ENCODE data around the gene OPCML. TPM values are rescaled to one million over a fixed set of nuclear protein-coding genes. Genes with fewer than 3 reads are reported as not detected.

OPCML gene
- total RNA-seq, 5 donors from 2014 or later (not counting 1 experiment from before 2014, with no cell fraction given) = not detected

- ChIA-PET CTCF (interaction anchor here in 1 of 2 donors (0.5 kb wide), 1 partner anchor 259 kb away, joined by 6 read pairs; no protein-coding TSS in a partner anchor), POLR2A (no interaction called here)
- no peaks in the 10 kb centered on the region for H3K9me3 ChIP-seq
- no peaks in the 10 kb centered on the region for H3K36me3 ChIP-seq (ENCODE audit: control insufficient read depth in 2 of 2, extremely low read depth in 1 of 2, insufficient read depth in 1 of 2, low read length in 1 of 2)
- Mint-ChIP-seq H3K4me3 (no peak overlapping the region), H3K27ac (no peak overlapping the region), H3K27me3 (peaks cover 1 to 4% of the 10 kb centered on the region in 2 donors), H3K9me3 (peaks cover 0 to 7% (median 0%) of the 10 kb centered on the region in 3 donors), H3K36me3 (no peaks in the 10 kb centered on the region), H3K4me1 (no peaks in the 10 kb centered on the region)
- H3K27me3 ChIP-seq (replicated peaks in 1 of 2; ENCODE audit: control insufficient read depth in 2 of 2, extremely low read depth in 1 of 2, insufficient read depth in 2 of 2, low read length in 1 of 2) = no peaks in the 10 kb centered on the region
- no peak overlapping the region for H3K27ac ChIP-seq (ENCODE audit: low read length)
- WGBS (ENCODE audit: insufficient coverage) = 88% methylated on average over 16 of the region's 17 CpGs
- no peak overlapping the region for H3K4me3 ChIP-seq (ENCODE audit: control insufficient read depth in 1 of 2, extremely low read depth in 1 of 2, low read length in 1 of 2)
- no peaks in the 10 kb centered on the region for H3K4me1 ChIP-seq (ENCODE audit: control insufficient read depth in 1 of 2, extremely low read depth in 1 of 2, insufficient read depth in 2 of 2, low read length in 2 of 2)
- ATAC-seq (replicated peaks in 1 of 4) (no peak), DNase-seq (no peak)
Measured at GRCh38 chr11:133019545-133020371, 512.5 kb downstream of the OPCML start.

GRCh38 chr11:133015457-133015856, 516.8 kb downstream of the OPCML start:
- no peaks in the 10 kb centered on the region for H3K27me3 ChIP-seq (replicated peaks in 1 of 2; ENCODE audit: control insufficient read depth in 2 of 2, extremely low read depth in 1 of 2, insufficient read depth in 2 of 2, low read length in 1 of 2)
- no peak for ATAC-seq (replicated peaks in 1 of 4)

DNA sequence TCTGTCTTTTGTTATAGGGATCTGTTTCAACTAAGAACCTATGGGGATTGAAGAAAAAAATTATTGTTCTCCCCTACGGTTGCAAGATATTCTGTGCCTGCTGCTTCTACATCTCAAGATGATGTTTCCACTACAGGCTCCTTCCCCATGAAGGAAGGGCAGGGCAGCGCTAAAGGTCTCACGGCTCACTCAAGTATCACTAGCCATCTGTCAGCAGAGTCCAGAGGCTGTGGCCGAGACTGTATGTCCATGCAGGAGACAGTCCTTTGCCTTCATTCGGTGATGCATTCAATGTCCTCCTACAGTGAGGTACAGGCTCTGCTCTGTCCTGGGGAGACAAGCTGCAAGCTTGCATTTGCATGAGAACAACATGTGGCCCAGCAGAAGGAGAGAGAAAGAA, 518.0 kb downstream of the OPCML start:
- H3K4me1 Mint-ChIP-seq = no peaks in the 10 kb centered on the region
- Histone ChIP-seq H3K27ac (ENCODE audit: low read length) (no peak overlapping the region), H3K4me3 (ENCODE audit: control insufficient read depth in 1 of 2, extremely low read depth in 1 of 2, low read length in 1 of 2) (no peak overlapping the region), H3K36me3 (ENCODE audit: control insufficient read depth in 2 of 2, extremely low read depth in 1 of 2, insufficient read depth in 1 of 2, low read length in 1 of 2) (no peaks in the 10 kb centered on the region), H3K9me3 (no peaks in the 10 kb centered on the region), H3K4me1 (ENCODE audit: control insufficient read depth in 1 of 2, extremely low read depth in 1 of 2, insufficient read depth in 2 of 2, low read length in 2 of 2) (no peaks in the 10 kb centered on the region), H3K27me3 (replicated peaks in 1 of 2; ENCODE audit: control insufficient read depth in 2 of 2, extremely low read depth in 1 of 2, insufficient read depth in 2 of 2, low read length in 1 of 2) (no peaks in the 10 kb centered on the region)
- no peak overlapping the region for H3K27ac Mint-ChIP-seq
- no peaks in the 10 kb centered on the region for H3K9me3 Mint-ChIP-seq
- DNase-seq = no peak
- ATAC-seq (replicated peaks in 1 of 4) = no peak
- POLR2A ChIA-PET = no interaction called here
- CTCF ChIA-PET = no interaction called here
- WGBS (ENCODE audit: insufficient coverage) = 95% methylated on average over 3 of the region's 5 CpGs
- no peaks in the 10 kb centered on the region for H3K36me3 Mint-ChIP-seq
- H3K27me3 Mint-ChIP-seq = no peaks in the 10 kb centered on the region
- no peak overlapping the region for H3K4me3 Mint-ChIP-seq

More at GRCh38 chr11:133015457-133015856, 516.8 kb downstream of the OPCML start:
- H3K4me3 Mint-ChIP-seq = no peak overlapping the region
- H3K4me1 ChIP-seq (ENCODE audit: control insufficient read depth in 1 of 2, extremely low read depth in 1 of 2, insufficient read depth in 2 of 2, low read length in 2 of 2) = no peaks in the 10 kb centered on the region
- no peak overlapping the region for H3K27ac ChIP-seq (ENCODE audit: low read length)
- H3K36me3 ChIP-seq (ENCODE audit: control insufficient read depth in 2 of 2, extremely low read depth in 1 of 2, insufficient read depth in 1 of 2, low read length in 1 of 2) = no peaks in the 10 kb centered on the region
- H3K36me3 Mint-ChIP-seq = no peaks in the 10 kb centered on the region
- no peak overlapping the region for H3K4me3 ChIP-seq (ENCODE audit: control insufficient read depth in 1 of 2, extremely low read depth in 1 of 2, low read length in 1 of 2)
- WGBS (ENCODE audit: insufficient coverage) = 90% methylated on average over 1 of the region's 1 CpG
- CTCF ChIA-PET = no interaction called here
- no peaks in the 10 kb centered on the region for H3K9me3 ChIP-seq
- H3K27ac Mint-ChIP-seq = no peak overlapping the region
- POLR2A ChIA-PET = no interaction called here
- no peak for DNase-seq
- no peaks in the 10 kb centered on the region for H3K4me1 Mint-ChIP-seq
- no peaks in the 10 kb centered on the region for H3K27me3 Mint-ChIP-seq
- H3K9me3 Mint-ChIP-seq = no peaks in the 10 kb centered on the region

DNA sequence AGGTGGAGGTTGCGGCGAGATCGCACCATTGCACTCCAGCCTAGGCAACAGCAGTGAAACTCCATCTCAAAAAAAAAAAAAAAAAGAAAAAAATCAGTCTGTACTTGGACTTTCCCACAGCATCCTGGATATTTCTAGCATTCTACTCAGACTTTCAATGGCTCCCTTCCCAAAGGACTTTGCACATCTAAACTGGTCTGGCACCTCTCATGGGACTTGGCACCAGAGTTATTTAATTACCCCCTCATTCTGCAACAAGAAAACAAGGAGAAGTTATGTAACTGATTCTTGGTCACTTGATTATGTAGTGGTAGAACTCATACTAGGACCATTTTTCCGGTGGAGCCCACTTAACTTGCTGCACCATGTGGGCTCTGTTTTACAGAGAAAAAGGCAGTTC, 519.5 kb downstream of the OPCML start:
- Histone ChIP-seq H3K27ac (ENCODE audit: low read length) (no peak overlapping the region), H3K27me3 (replicated peaks in 1 of 2; ENCODE audit: control insufficient read depth in 2 of 2, extremely low read depth in 1 of 2, insufficient read depth in 2 of 2, low read length in 1 of 2) (no peaks in the 10 kb centered on the region), H3K36me3 (ENCODE audit: control insufficient read depth in 2 of 2, extremely low read depth in 1 of 2, insufficient read depth in 1 of 2, low read length in 1 of 2) (no peaks in the 10 kb centered on the region), H3K9me3 (no peaks in the 10 kb centered on the region), H3K4me3 (ENCODE audit: control insufficient read depth in 1 of 2, extremely low read depth in 1 of 2, low read length in 1 of 2) (no peak overlapping the region), H3K4me1 (ENCODE audit: control insufficient read depth in 1 of 2, extremely low read depth in 1 of 2, insufficient read depth in 2 of 2, low read length in 2 of 2) (no peaks in the 10 kb centered on the region)
- DNase-seq = no peak
- H3K4me1 Mint-ChIP-seq = no peaks in the 10 kb centered on the region
- H3K4me3 Mint-ChIP-seq = no peak overlapping the region
- POLR2A ChIA-PET = no interaction called here
- WGBS (ENCODE audit: insufficient coverage) = no CpG with 5 or more reads among the region's 4 CpGs
- no peaks in the 10 kb centered on the region for H3K36me3 Mint-ChIP-seq
- CTCF ChIA-PET = no interaction called here
- H3K9me3 Mint-ChIP-seq = no peaks in the 10 kb centered on the region
- no peaks in the 10 kb centered on the region for H3K27me3 Mint-ChIP-seq
- H3K27ac Mint-ChIP-seq = no peak overlapping the region
- ATAC-seq (replicated peaks in 1 of 4) = no peak

DNA sequence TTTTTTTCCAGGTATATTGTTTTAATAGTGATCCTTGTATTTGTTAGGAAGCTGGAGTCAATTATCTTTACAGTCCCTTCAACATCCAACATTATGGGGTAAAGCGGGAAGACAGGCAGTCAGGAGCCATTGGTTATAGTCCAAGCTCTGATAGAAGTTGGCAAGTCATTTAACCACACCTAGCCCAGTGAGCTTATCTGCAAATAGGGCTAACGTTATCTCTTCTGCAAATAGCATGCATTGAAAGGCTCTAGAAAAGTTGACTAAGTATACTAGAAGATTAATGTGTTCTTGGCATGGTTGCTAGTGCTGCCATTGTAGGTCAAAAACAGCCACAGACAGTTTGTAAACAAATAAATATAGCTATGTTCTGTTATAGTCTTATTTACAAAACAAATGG, 520.7 kb downstream of the OPCML start:
- H3K4me3 Mint-ChIP-seq = no peak overlapping the region
- ATAC-seq (replicated peaks in 1 of 4) = no peak
- POLR2A ChIA-PET = no interaction called here

GRCh38 chr11:133007027-133007584, 525.2 kb downstream of the OPCML start:
- no peaks in the 10 kb centered on the region for H3K4me1 ChIP-seq (ENCODE audit: control insufficient read depth in 1 of 2, extremely low read depth in 1 of 2, insufficient read depth in 2 of 2, low read length in 2 of 2)
- CTCF ChIA-PET = no interaction called here
- DNase-seq = no peak
- no peak overlapping the region for H3K4me3 ChIP-seq (ENCODE audit: control insufficient read depth in 1 of 2, extremely low read depth in 1 of 2, low read length in 1 of 2)
- Mint-ChIP-seq H3K4me1 (no peaks in the 10 kb centered on the region), H3K27me3 (no peaks in the 10 kb centered on the region), H3K9me3 (peaks cover 0 to 10% (median 4%) of the 10 kb centered on the region in 3 donors), H3K36me3 (no peaks in the 10 kb centered on the region), H3K27ac (no peak overlapping the region), H3K4me3 (no peak overlapping the region)
- no peaks in the 10 kb centered on the region for H3K9me3 ChIP-seq
- H3K27ac ChIP-seq (ENCODE audit: low read length) = no peak overlapping the region
- POLR2A ChIA-PET = no interaction called here
- no peaks in the 10 kb centered on the region for H3K27me3 ChIP-seq (replicated peaks in 1 of 2; ENCODE audit: control insufficient read depth in 2 of 2, extremely low read depth in 1 of 2, insufficient read depth in 2 of 2, low read length in 1 of 2)
- no peaks in the 10 kb centered on the region for H3K36me3 ChIP-seq (ENCODE audit: control insufficient read depth in 2 of 2, extremely low read depth in 1 of 2, insufficient read depth in 1 of 2, low read length in 1 of 2)
- 83% methylated on average over 1 of the region's 2 CpGs for WGBS (ENCODE audit: insufficient coverage)
- ATAC-seq (replicated peaks in 1 of 4) = no peak

More for the DNA sequence above, 520.7 kb downstream of the OPCML start:
- Histone ChIP-seq H3K36me3 (ENCODE audit: control insufficient read depth in 2 of 2, extremely low read depth in 1 of 2, insufficient read depth in 1 of 2, low read length in 1 of 2) (no peaks in the 10 kb centered on the region), H3K4me1 (ENCODE audit: control insufficient read depth in 1 of 2, extremely low read depth in 1 of 2, insufficient read depth in 2 of 2, low read length in 2 of 2) (no peaks in the 10 kb centered on the region), H3K9me3 (no peaks in the 10 kb centered on the region), H3K27ac (ENCODE audit: low read length) (no peak overlapping the region), H3K4me3 (ENCODE audit: control insufficient read depth in 1 of 2, extremely low read depth in 1 of 2, low read length in 1 of 2) (no peak overlapping the region), H3K27me3 (replicated peaks in 1 of 2; ENCODE audit: control insufficient read depth in 2 of 2, extremely low read depth in 1 of 2, insufficient read depth in 2 of 2, low read length in 1 of 2) (no peaks in the 10 kb centered on the region)
- Mint-ChIP-seq H3K4me1 (no peaks in the 10 kb centered on the region), H3K27me3 (no peaks in the 10 kb centered on the region), H3K9me3 (no peaks in the 10 kb centered on the region), H3K27ac (no peak overlapping the region), H3K36me3 (no peaks in the 10 kb centered on the region)
- WGBS (ENCODE audit: insufficient coverage) = no CpG with 5 or more reads among the region's 2 CpGs
- DNase-seq = no peak
- CTCF ChIA-PET = no interaction called here
